ENCODE data around the gene R3HDM4. TPM values are rescaled to one million over a fixed set of nuclear protein-coding genes. Genes with fewer than 3 reads are reported as not detected.

The R3HDM4 gene
- total RNA-seq, 1 donor from 2014 or later, result 48.8 TPM

GRCh38 chr19:873561-874041, 39.4 kb downstream of the R3HDM4 start:
- Mint-ChIP-seq H3K4me3 (no peak overlapping the region), H3K27me3 (no peaks in the 10 kb centered on the region), H3K36me3 (peaks cover 7% of the 10 kb centered on the region)

DNA sequence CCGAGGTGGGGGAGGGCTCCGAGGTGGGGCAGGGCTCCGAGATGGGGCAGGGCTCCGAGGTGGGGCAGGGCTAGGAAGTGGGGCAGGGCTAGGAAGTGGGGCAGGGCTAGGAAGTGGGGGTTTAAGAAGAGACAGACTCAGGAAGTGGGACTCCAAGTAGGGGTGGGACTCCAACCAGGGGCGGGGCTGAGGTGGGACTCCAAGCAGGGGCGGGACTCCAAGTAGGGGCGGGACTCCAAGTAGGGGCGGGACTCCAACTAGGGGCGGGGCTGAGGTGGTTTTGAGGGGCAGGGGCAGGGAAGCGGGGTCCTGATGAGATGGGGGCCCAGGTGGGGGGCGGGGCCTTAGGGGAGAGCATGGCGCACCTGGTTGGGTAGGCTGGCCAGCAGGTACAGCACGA, 39.9 kb downstream of the R3HDM4 start:
- DNase-seq (ENCODE audit: extremely low spot score, unreplicated experiment), result no peak
- Mint-ChIP-seq H3K27me3 (no peaks in the 10 kb centered on the region), H3K27ac (no peak overlapping the region), H3K9me3 (no peaks in the 10 kb centered on the region), H3K36me3 (peaks cover 7% of the 10 kb centered on the region), H3K4me1 (ENCODE audit: unreplicated experiment) (peaks cover 3% of the 10 kb centered on the region), H3K4me3 (no peak overlapping the region)
- TF ChIP-seq, protein P1, sequence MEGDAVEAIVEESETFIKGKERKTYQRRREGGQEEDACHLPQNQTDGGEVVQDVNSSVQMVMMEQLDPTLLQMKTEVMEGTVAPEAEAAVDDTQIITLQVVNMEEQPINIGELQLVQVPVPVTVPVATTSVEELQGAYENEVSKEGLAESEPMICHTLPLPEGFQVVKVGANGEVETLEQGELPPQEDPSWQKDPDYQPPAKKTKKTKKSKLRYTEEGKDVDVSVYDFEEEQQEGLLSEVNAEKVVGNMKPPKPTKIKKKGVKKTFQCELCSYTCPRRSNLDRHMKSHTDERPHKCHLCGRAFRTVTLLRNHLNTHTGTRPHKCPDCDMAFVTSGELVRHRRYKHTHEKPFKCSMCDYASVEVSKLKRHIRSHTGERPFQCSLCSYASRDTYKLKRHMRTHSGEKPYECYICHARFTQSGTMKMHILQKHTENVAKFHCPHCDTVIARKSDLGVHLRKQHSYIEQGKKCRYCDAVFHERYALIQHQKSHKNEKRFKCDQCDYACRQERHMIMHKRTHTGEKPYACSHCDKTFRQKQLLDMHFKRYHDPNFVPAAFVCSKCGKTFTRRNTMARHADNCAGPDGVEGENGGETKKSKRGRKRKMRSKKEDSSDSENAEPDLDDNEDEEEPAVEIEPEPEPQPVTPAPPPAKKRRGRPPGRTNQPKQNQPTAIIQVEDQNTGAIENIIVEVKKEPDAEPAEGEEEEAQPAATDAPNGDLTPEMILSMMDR (conservative IDR thresholded peaks at IDR 0.05), result no peak

More at GRCh38 chr19:873561-874041, 39.4 kb downstream of the R3HDM4 start:
- Mint-ChIP-seq H3K9me3 (no peaks in the 10 kb centered on the region), H3K27ac (no peak overlapping the region), H3K4me1 (ENCODE audit: unreplicated experiment) (peaks cover 3% of the 10 kb centered on the region)
- no peak for DNase-seq (ENCODE audit: extremely low spot score, unreplicated experiment)
- TF ChIP-seq, protein P1 (conservative IDR thresholded peaks at IDR 0.05), result no peak

DNA sequence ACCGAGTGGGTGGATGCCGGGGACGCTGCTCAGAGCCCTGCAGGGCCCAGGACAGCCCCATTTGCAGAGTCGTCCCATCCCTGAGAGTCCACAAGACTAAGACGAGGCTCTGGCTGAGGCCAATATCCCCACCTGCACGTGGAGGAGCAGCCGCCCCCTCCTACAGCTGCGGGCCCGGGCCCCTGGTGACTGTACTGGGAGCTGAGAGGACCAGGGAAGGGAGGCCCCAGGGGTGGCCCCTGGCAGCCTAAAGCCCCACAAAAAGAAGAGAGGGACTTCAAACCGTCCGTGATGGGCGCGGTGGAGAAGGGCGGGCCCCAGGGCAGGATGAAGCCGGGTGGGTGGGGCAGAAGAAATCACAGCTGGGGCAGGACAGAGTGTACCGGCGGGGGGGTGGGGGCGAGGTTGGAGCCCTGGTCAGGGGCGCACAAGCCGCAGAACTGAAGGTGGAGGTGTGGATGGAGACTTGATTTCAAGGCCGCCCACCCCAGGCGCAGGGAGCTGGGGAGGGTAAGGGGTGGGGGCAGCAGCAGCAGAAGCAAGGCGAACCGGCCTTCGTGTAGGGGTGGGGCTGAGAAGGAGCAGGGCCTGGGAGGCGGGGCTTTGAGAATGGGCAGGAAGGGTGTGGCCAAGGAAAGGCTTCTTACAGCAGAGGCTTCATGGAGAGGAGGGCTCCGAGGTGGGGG, 40.6 kb downstream of the R3HDM4 start:
- Mint-ChIP-seq H3K27me3 (no peaks in the 10 kb centered on the region), H3K9me3 (no peaks in the 10 kb centered on the region), H3K4me1 (ENCODE audit: unreplicated experiment) (peaks cover 6% of the 10 kb centered on the region), H3K4me3 (peak overlapping the region; percentile 51), H3K27ac (peak overlapping the region; percentile 84), H3K36me3 (peaks cover 10% of the 10 kb centered on the region)
- DNase-seq (ENCODE audit: extremely low spot score, unreplicated experiment), result no peak
- TF ChIP-seq, protein P1 (conservative IDR thresholded peaks at IDR 0.05), result no peak

DNA sequence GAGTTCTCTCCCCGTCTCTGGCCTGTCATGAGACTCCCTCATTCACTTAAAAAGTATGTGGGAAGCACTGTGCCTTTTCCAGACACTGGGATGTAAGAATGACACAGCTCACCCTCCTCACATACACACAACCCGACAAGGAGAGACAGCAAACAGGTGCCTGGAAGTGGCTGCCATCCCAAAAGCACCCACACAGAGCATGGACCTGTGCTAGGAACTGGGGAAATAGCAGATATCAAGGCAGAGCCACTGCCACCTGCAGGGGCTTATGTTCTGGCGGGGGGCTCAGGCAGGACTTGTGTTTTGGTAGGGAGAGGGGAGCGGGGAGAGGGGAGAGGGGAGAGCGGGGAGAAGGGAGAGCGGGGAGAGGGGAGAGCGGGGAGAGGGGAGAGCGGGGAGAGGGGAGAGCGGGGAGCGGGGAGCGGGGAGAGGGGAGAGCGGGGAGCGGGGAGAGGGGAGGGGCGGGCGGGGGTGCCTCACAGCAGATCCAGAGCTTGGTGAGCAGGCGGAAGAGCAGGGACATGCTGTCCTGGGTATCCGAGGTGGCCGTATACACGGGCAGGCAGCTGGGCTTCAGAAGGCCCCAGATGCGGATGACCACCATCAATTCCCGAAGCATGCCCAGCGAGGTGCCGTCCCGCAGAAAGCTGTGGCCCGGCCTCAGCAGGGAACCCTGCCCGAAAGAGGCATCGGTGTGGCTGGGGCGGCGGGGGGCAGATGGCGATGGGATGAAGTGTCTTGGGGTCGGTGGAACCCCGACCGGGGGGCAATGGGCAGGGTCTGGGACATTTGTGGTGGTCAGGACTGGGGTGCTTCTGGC, 41.4 kb downstream of the R3HDM4 start:
- H3K9me3 Mint-ChIP-seq, result no peaks in the 10 kb centered on the region
- TF ChIP-seq, protein P1 (conservative IDR thresholded peaks at IDR 0.05), result no peak
- H3K27ac Mint-ChIP-seq, result peak overlapping the region; percentile 83
- peaks cover 12% of the 10 kb centered on the region for H3K36me3 Mint-ChIP-seq
- DNase-seq (ENCODE audit: extremely low spot score, unreplicated experiment), result no peak
- peaks cover 8% of the 10 kb centered on the region for H3K4me1 Mint-ChIP-seq (ENCODE audit: unreplicated experiment)
- no peaks in the 10 kb centered on the region for H3K27me3 Mint-ChIP-seq
- H3K4me3 Mint-ChIP-seq, result peak overlapping the region; percentile 75

DNA sequence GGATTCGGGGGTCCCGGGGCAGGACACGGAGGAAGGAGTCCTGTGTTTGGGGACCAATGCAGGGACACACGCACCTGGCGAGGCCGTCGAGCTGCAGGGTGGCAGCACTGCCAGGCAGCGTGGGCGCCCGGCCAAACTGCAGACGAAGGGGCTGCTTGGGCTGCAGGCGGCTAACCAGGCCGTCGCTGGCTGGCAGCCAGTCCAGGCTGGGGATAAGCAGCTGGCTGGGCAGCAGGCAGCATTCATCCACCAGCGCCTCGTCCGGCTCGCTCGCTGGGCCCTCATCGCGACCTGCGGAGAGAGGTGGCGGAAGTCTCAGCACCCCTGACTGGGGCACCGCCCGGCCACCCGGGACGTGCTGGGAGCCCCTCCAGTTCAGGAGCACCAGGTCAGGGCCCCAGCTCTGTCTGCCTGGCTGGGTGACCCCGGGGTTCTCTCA, 42.0 kb downstream of the R3HDM4 start:
- peaks cover 12% of the 10 kb centered on the region for H3K36me3 Mint-ChIP-seq
- no peaks in the 10 kb centered on the region for H3K9me3 Mint-ChIP-seq
- no peaks in the 10 kb centered on the region for H3K27me3 Mint-ChIP-seq
- peaks cover 8% of the 10 kb centered on the region for H3K4me1 Mint-ChIP-seq (ENCODE audit: unreplicated experiment)
- H3K4me3 Mint-ChIP-seq, result no peak overlapping the region
- DNase-seq (ENCODE audit: extremely low spot score, unreplicated experiment), result no peak
- TF ChIP-seq, protein P1 (conservative IDR thresholded peaks at IDR 0.05), result no peak
- H3K27ac Mint-ChIP-seq, result peak overlapping the region; percentile 83
